Right lung (tissue), 5 donors: ENCODE data around the gene GARIN5B. TPM values are rescaled to one million over a fixed set of nuclear protein-coding genes. Genes with fewer than 3 reads are reported as not detected.

Experiments used
- DNase-seq, 2 donors: peaks; one replicate each; pipeline ENCODE4 v3.0.0-alpha.2; 2013
- polyA plus RNA-seq, 5 donors: library from polyadenylated mRNA; unstranded; fragments of 120-200 nt; gene quantifications; one replicate each; pipeline versions ENCODE4 v1.2.1 to v1.2.3, GENCODE V29; 2013; ENCODE audit warnings: inconsistent platforms in 1 of 5, low replicate concordance in 1 of 5; ENCODE audit not compliant: insufficient read length in 5 of 5, insufficient read depth in 1 of 5

Gene GARIN5B
- polyA plus RNA-seq, 5 donors, result 0.04 to 0.06 TPM; not detected in 3

DNA sequence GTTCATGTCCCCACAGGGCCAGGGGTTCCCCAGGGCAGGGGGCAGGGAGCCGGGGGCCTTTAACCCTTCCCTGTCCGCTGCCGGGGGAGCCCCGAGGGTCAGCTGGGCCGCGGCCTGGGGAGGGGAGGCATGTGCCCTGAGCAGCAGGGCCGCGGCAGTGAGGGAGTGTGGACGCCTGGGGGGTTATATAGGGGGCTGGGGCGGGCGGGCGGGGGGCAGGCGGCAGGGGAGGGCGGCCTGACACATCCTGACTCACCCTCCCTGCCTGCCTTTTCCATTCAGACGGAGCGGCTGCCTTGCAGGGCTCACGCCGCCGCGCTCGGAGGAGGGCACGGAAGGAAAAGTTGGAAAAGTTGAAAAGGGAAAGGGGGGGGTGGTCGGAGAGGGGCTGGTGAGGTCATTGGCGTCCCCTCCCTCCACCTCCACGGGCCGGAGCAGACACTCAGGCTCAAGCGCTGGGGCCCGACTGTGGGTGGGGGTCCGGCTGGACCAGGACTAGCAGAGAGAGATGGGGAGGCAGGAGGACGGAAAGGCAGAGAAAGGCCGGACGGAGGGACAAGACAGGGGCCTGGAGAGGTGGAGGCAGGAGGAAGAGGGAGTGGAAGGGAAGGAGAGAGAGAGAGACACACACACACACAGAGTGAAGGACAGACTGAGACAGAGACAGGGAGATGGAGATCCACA, 7.4 kb upstream of the GARIN5B start, which contains the start of gene IL11:
TSS of gene IL11 (minus strand) at position 159 of the 684 bp plus-strand sequence. CDS start at position 6, 153 bp downstream.
- no peak for DNase-seq

- no peak for DNase-seq
Measured at GRCh38 chr19:55369653-55370304, 6.7 kb upstream of the GARIN5B start.

- DNase-seq, result no peak
Measured at GRCh38 chr19:55368701-55369563, 5.9 kb upstream of the GARIN5B start.

DNA sequence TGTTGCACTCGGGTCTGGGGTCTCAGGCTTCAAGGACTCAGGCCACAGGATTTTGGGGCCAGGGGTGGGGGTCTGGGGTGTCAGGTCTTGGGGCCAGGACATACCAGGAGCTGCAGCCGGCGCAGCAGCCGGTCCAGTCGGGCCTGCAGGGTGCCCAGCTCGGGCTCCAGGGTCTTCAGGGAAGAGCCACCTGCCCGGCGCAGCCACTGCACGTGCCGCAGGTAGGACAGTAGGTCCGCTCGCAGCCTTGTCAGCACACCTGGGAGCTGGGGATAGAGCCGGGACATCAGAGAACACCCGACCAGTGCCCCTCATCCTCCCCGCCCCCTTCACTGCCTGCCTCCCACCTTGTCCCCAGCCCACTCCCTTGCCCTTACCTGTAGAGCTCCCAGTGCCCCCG, 5.0 kb upstream of the GARIN5B start:
- DNase-seq, result no peak

GRCh38 chr19:55366790-55367189, 3.7 kb upstream of the GARIN5B start:
- no peak for DNase-seq

GRCh38 chr19:55365964-55366363, 2.9 kb upstream of the GARIN5B start:
- DNase-seq, result no peak

DNA sequence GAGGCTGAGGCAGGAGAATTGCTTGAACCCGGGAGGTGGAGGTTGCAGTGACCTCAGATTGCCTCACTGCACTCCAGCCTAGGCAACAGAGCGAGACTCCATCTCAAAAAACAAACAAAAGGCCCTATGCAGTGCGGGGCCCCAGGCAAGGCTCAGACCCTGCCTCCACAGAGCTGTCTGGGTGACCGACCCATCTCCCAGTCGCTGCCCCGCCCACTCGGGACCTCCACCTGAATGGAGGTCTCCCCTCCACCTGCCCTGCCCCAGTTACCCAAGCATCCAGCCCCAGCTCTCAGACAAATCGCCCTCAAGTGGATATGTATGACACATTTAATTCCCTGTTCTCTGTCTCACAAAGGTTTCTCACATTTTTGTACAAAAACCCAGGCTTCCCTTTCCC, 2.2 kb upstream of the GARIN5B start:
- DNase-seq, result no peak

GRCh38 chr19:55362174-55362989, 678 bp downstream of the GARIN5B start:
- no peak for DNase-seq

- DNase-seq, result no peak
Measured at GRCh38 chr19:55360902-55361301, 2.2 kb downstream of the GARIN5B start.

DNA sequence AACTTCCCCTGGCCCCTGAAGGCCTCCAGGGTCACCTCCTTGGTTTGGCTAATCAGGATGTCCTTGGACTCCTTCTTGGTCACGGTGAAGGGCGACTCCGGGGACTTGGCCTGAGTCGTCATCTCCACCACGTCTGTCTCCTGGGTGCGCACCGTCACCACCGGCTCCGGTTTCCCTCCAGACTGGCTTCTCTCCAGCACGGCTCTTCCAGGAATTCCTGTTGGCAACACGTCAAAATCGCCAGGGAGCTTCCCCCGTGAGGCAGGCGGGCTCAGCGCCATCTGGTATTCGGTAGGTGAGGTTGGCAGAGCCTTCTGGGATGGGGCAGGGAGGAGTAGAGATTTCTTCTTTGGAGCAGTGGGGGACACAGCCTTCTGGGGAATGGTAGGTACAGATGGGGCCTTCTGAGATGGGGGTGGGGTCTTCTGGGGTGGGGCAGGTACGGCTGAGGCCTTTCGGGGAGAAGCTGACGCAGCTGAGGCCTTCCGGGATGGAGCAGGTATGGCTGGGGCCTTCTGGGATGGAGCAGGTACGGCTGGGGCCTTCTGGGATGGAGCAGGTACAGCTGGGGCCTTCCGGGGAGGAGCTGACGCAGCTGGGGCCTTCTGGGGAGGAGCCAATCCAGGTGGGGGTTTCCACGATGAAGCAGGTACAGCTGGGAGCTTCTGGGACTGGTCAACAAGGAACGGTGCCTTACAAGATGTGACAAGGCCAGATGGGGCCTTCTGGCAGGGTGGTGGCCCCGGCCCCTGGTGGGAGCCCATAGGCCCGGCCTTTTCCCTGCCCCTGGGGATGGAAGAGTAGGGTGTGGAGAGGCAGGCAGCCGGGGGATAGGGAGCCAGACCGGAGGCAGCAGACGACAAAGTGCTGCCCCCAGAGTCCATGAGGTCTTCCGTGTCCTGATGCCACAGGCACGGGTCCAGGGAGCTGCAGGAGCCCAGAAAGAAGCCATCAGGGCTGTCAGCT, 3.8 kb downstream of the GARIN5B start:
- DNase-seq, result no peak

GRCh38 chr19:55358493-55358892, 4.6 kb downstream of the GARIN5B start:
- DNase-seq, result no peak

- no peak for DNase-seq
Measured at GRCh38 chr19:55355213-55355821, 7.7 kb downstream of the GARIN5B start.

GRCh38 chr19:55354698-55355212, 8.3 kb downstream of the GARIN5B start, which contains the start of gene COX6B2:
TSS of gene COX6B2 (minus strand) at chr19:55354719. CDS start at chr19:55354521, 198 bp downstream.
- no peak for DNase-seq

- no peak for DNase-seq
Measured at GRCh38 chr19:55353803-55354697, 9.0 kb downstream of the GARIN5B start.

- DNase-seq, result no peak
Measured at GRCh38 chr19:55353356-55353802, 9.7 kb downstream of the GARIN5B start.

DNA sequence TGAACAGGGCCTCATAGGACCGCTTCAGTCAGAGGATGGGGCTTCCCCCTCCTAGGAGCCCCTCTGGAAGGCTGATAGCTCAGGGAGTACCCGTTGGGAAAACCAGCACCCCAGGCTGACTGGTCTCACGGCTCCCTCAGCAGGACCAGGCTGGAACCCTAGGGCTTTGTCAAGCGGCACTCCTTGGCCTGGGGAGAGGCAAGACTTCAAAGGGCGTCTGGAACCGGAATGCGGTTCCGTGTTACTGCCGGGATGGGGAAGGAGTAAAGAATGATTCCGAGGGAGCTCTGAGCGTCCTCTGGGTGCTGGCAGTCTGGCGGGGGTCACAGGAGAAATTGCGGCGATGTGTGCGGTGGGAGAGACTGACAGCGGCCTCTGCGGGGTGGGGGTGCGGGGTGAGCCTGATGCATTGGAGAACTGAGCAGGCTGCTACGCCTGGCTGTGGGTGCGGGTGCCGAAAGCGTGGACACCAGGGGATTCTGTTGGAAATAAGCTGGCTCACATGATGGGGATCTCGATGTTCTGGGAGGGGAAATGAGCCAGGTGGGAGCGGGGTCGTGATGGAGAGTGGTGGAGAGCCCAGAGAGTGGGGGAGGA, 10.4 kb downstream of the GARIN5B start:
- no peak for DNase-seq

- no peak for DNase-seq
Measured at GRCh38 chr19:55352040-55352439, 11.0 kb downstream of the GARIN5B start.
